NCI-H1048 (cell line): ENCODE data around the gene TPO.
"Not testable (repeated sequence)": the region's sequence is repeated elsewhere in the genome, so short reads cannot be mapped to it uniquely, and the experiment has no call there.

Experiments used
- DNase-seq: peaks from one replicate; lab custom pipeline; 2025; lab: John Stamatoyannopoulos, UW

The TPO gene

DNA sequence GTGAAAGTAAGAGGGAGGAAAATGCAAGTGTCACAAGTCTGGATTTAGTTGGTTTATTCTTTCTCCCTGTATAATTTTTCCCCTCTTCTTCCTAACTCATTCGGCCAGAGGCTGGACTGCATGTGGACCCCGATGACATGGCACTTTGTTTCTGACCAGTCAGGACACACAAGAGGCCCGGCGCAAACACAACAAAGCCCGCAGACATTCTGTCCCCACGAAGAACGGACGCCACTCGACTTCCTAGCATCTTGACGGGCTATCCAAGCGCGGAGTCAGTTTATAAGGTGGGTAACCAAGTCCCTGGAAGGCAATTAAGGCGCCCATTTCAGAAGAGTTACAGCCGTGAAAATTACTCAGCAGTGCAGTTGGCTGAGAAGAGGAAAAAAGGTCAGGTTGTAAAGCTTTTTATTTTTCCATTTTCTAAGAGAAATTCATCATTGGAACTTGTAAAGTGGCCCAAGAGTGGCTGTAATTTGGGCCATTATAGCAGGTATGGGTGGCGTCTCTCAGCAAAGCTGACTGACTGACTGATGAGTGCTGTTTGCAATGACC lies at the start of gene TPO:
Gene TPO, plus strand, starts transcription at position 308 of the 555 bp plus-strand sequence. CDS start 946 bp downstream, outside the sequence.
- no peak for DNase-seq

DNA sequence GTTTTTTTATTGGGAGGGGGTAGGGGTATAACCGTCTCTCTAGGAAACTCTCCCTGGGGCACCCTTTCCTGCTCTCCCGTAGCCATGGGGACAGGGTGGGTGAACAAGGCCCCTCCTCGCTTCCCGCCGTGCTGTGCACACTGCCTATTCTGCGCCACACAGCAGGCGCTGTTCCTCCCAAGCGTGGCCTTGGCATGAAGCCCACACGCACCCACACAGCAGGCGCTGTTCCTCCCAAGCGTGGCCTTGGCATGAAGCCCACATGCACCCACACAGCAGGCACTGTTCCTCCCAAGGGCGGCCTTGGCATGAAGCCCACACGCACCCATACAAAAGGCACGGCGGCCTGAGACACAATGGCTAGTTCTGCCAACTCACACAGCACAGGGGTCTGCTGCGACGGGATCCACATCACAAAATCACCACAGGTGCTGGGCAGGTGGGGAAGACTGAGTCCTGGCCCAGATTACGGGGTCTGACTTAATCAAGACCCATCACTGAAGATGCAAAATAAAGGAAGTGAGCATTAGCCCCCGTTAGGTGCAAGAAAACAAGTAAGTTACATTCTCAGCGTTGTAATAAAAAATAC lies 46.6 kb upstream of the TPO start:
- DNase-seq = peak; percentile 34

DNA sequence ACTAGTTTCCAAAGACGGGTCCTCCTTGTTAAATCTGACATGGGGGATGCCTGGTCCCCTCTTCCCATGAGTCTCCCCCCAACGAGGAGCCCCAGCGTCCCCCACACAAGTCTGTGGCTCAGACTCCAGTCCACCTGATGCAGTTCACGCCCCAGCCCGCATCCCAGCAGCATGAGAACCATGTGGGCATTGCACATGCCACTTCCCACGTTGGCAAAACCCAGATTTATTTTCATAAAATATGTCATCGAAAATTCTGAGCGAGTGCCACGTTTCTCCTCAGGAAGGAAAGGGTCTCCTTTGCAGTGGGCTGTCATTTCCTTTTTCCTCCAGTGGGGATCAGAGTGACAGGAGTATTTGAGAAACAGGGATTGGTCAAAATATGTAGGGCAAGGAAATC lies 45.7 kb upstream of the TPO start:
- DNase-seq = no peak

DNA sequence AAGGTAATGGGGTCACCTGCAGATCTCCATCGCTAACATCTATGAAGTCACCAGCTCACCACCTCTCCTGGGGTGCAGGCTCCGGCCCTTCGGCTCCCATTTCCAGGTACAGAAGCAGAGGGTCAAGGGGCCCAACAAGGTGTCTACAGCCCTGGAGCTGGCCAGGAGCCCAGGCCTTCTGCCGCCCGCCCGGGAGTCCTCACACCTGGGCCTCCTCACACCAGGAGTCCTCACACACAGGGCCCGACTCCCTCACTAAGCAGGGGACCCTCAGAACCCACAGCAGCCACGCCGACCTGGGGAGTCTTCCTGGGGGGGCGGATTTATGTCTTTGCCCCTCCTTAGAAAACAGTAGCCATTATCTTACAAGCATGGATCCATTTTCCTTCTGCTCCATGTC lies 43.4 kb upstream of the TPO start:
- DNase-seq = no peak

DNA sequence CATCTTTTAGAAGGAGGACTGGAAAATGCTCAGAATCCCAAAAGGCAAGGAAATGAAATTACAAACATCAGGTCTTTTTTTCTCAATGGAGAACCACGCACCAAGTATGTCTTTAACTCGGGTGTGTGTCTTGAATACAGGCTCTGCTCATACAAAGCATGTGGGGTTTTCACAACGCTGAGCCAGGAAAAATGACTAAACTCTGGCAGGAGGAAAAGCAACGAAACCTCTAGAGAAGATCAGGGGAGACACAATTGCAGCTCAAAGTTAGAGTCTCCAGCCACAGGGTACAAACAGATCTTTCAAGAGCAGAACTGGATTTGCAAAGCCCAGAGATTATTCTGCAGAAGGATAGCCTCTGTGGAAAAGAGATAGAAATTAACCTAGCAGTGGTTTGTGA lies 42.8 kb upstream of the TPO start:
- DNase-seq = no peak

DNA sequence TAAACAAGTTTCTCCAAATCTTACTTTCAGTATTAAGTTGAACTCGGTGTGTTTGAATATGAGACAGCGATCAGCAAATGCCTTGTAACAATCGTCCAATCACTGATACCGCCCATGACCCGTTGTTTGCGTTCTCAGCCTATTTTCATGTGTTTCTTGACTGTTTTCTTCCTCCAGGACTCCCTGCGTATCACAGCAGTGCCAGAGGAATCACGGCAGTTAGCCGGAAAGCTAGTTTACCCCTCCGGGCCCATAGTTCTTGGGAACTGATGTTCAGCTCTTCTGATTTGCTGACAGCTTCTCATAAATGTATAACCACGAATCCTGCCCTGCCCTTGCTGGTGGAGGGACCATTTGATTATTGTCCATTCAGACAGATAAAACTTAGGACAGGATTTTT lies 42.2 kb upstream of the TPO start:
- no peak for DNase-seq

DNA sequence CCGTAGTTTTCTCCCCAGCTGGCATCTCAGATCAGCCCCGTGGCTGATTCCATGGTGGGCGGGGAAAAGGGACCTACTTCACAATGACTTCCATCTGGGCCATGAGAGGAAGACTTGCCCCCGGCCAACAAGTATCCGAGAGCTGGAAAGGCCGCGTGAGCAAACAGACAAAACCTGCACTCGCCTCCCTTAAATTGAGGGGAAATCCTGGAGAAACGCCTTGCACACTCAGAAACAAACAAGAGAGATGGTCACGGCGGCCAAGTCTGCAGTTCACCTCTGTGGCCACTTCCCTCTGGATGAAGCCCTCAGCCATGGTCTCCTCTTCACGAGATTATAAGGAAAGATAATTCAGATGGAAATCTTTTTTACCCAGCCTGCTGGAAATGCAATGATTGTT lies 39.4 kb upstream of the TPO start:
- DNase-seq = no peak

DNA sequence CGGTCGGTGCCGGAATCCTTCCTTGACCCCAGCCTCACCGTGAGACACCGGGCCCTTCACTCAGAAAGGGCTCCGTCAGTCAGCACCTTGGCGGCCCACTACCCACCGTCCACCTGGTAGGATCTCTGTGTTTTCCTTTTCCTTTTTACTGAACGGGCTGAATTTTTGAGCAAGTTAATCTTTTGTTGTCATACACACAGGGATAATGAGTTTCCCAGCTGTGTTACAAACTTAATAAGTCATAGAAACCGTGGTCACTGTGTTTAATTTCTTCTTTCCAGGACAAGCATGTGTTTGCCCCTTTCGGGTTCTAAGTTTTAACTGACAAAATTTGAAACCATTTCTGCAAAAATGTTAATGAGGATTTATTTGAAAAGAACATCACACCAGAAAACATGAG lies 39.0 kb upstream of the TPO start:
- DNase-seq = no peak

DNA sequence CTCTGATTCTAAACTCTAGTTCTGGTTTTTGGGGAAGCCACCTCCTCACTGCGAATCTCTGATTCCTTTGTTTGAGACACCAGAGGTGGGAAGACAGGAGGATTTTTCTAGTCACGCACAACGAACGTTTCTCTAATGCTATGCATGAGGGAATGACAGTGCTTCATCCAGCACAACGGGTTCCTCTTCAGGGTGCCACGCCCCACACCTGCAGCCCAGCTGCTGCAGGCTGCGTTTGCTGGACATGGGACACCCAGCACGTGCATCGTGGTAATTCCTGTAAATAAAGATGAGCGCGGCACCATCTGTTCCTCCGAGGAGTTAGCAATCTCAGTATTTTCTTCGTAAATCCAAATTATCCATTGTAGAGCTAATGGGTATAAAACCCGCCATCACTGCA lies 37.5 kb upstream of the TPO start:
- DNase-seq = no peak

DNA sequence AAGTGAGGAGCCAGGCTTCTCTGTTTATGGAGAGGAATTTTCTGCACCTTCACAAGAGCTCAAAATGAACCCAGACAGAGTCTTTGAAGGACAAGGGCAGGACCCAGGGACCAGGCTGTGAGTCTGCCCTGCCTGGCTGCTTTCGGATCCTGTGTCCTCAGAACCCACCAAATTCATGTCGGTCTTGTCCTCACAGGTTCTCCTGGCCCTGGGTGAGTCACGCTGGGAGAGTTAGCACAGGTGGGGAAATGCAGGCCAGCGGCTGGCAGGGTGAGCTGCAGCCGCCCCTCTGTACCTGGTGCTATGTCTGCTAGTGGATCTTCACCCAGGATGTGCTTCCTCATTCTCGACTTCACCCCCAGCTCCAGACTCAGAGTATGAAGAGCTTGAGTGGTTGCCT lies 35.8 kb upstream of the TPO start:
- no peak for DNase-seq

DNA sequence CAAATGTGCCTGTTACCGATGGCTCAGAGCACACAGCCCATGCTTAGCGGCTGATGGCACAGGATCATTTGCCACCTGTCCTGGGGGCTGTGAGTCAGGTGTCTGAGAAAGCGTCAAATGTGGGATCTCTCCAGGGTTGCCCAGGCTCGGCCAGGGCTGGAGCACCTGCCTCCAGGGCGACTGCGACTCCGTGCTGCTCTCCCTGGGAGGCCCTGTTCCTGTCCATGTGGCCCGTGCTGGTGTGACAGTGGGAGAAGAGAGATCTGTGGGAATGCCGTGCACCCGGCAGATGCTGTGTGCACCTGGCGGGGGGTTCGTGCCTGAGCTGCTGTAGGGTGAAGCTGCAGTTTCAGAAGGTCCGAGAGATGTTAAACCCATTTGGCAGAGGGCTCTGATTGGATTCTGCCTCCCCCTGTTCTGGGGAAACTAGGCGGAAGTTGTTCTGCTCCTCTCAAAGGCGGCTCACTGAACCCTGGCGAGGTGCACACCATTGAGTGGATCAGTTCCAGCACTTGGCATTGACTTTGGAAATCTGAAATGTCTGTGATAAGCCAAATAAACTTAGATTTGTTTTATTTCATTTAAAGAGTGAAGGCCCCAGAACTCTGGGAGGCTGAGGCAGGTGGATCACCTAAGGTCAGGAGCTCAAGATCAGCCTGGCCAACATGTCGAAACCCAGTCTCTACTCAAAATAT lies 34.7 kb upstream of the TPO start:
- DNase-seq = no peak

DNA sequence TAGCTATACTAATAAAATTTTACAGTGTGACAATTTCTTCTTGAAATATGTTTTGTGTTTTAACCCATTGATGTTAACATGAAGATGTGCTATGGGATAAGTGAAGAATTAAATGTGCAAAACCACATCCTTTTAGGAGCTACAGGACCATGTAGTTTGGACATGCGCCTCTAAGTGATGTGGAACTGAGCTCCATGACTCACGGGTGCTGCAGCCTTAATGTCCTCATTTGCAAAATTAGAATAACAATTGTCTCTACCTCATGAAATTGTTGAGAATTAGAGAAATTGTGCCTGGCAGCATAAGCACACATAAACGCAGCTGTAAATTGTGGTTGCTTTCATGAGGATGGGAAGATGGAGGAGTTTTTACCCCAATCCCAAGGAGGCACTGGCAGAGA lies 31.6 kb upstream of the TPO start:
- DNase-seq = no peak

DNA sequence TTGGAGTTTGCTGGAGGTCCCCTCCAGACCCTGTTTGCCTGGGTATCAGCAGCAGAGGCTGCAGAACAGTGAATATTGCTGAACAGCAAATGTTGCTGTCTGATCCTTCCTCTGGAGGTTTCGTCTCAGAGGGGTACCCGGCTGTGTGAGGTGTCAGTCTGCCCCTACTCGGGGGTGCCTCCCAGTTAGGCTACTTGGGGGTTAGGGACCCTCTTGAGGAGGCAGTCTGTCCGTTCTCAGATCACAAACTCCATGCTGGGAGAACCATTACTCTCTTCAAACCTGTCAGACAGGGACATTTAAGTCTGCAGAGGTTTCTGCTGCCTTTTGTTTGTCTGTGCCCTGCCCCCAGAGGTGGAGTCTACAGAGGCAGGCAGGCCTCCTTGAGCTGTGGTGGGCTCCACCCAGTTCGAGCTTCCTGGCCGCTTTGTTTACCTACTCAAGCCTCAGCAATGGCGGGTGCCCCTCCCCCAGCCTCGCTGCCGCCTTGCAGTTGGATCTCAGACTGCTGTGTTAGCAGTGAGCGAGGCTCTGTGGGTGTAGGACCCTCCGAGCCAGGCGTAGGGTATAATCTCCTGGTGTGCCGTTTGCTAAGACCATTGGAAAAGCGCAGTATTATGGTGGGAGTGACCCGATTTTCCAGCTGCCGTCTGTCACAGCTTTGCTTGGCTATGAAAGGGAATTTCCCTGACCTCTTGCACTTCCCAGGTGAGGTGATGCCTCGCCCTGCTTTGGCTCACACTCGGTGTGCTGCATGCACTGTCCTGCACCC lies 25.1 kb upstream of the TPO start:
- DNase-seq = not testable (repeated sequence)

DNA sequence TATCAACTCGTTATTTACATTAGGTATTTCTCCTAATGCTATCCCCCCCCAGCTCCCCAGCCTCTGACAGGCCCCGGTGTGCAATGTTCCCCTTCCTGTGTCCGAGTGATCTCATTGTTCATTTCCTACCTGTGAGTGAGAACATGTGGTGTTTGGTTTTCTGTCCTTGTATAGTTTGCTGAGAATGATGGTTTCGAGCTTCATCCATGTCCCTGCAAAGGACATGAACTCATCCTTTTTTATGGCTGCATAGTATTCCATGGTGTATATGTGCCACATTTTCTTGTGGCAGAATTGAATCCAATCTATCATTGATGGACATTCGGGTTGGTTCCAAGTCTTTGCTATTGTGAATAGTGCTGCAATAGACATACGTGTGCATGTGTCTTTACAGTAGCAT lies 23.1 kb upstream of the TPO start:
- not testable (repeated sequence) for DNase-seq

DNA sequence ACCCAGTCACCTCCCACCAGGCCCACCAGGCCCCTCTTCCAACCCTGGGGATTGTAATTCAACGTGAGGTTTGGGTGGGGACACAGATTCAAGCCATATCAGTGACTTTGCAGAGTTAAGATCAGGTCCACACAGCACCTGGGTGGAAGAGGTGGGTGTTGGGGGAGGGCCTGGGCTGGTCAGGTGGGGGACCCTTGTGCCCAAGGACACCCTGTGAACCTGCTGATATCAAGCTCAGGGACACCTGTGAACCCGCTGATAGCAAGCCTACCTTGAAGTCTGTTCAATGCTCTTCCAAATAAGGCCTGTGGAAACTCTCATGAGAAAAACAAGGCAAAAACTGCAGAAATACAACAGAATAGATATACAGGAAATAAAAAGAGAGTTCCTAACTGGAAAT lies 19.9 kb upstream of the TPO start:
- no peak for DNase-seq

DNA sequence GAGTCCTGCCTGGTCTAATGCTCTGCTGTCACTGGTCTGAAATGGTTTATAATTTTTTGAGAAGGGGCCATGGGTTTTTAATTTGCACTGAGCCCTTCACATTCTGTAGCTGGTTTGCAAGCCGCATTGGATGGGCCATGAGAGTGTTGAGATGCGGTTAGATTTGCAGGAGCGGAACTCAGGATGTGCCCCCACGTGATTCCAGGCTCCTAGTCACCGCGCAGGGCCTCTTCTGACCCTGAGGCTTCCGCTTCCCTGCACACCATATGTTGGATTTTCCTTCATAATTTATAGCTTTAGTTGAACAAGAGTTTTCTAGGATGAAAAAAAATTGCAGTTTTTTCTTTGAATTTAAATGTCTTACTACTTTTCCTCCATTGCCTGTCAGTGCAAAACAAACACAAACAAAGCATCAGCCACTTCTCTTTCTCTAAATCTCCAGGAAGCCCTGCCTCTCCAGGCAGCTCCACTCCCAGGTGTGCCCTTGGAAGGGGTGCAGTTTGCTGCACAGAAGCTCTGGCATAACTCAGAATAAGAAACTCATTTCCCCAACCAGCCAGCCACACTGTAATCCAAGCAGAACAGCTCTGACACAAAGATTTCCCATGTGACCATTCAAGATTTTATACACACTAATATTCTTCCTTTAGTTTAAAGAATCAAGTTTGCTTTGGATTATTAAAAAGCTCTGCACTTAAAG lies 18.4 kb upstream of the TPO start:
- DNase-seq = no peak

DNA sequence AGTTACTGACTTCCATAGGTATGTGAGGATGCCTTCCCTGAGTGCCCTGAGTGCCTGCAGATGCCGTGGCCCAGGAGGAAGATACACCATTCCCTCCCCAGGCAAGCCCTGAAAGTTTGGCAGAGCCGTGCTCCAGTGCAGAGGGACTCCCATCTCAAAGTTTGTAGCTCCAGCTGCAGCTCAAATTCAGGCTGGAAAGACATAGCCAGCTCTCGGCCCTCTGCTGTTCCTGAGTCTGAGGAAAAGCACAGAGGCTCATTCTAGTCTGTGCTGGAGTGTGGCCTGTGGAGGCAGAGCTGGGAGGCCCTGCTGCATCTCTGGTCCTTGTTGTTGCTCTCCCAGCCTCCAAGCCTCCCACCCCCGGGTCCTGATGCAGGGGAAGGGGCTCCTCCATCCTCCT lies 15.9 kb upstream of the TPO start:
- DNase-seq = no peak

DNA sequence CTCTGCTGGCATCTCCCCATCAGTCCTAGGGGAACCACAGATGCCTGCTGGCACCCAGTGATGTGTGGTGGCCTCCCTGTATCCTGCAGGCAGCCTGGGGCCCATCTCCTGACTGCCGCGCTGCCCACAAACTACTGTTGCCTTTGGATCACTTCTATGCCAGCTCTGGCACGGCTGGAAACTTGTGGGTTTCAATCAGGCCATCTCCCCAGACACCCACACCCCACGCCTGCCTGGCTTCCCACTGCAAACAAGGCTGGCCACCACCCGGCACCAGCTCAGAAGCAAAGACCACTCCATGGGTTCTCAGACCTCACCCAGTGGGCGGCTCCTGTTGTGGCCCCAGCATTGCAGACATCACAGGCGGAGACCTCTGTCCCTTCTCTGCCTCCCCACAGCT lies 15.1 kb upstream of the TPO start:
- DNase-seq = no peak

DNA sequence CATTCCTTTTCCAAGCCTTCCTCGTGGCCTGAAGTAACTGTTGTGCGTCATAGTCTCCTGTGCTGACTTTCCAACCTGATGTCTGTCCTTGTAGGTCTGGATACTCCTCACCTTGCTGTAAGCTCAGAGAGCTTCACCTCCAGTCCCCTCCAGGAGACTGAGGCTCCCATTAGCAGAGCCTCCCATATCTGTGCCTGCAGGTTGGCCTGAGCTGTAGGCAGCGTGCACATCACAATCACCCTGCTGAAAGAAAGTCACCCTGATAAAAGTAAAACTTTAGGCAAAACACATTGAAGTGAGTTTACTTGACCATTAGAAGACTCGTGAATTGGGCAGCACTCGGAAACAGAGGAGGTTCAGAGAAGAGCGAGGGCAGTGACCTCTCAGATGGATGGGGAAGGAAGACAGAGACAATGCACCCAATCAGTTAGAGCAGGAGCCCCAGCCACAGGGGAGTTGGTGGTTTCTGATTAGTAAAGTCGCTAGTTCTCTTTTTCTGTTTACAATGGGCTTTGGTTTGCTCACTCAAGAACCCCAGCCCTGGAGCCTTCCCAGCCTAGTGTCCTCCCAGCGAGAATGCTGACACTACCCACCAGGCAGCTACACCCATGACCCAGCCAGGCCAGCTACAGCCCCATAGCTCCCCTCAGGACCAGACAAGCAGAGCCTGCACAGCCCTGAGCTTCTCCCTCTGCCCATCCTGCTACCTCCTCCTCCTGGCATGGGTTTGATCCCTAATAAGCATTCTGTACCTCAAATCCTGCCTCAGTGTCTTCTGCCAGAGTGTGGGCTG lies 12.1 kb upstream of the TPO start:
- DNase-seq = no peak

DNA sequence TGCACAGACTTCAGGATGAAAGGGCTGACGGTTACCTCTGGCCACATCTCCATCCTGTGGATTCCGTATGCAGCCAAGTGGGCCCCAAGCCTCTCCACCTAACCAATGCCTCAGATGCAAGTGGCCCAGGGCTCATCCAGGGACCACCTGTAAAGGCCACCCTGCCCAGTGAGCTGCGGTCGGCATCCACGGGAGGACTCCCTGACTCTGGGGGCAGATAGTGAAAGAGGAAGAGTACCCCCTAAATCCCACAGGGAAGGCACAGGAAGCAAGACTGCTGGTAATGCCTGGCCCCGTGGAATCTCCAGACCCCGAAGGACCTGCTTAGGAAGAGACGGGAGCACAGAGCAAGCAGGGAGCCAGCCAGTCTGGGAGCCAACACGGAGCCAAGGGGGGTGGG lies 11.2 kb upstream of the TPO start:
- no peak for DNase-seq

DNA sequence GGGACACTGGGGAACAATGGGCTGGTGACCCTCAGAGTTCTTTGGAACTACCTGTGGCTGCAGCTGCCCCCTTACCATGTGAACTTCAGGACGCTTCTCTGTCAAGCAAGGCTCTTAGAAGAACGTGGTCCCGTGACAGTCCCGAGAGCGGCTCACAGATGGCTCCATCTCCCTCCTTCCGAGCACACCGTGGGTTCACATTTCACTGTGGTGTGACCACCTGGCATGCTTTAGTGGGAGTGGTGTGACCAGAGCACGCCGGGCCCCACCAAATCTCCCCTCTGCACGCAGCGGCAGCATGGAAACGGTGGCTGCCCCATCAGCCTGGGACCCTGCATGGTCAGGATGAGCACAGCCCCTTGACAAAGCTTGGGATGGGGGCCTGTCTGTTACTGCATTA lies 9.7 kb upstream of the TPO start:
- no peak for DNase-seq

DNA sequence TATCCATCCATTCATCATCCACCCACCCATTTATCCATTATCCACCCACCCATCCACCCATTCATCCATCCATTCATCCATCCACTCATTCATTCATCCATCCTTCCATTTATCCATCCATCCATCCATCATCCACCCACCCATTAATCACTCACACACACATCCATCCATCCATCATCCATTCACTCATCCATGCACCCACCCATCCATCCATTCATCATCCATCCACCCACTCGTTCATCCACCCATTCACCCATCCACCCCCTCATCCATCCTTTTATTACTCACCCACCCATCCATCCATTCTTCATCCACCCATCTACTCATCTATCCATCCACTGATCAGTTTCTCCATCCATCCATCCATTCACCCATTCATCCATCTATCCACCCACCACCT lies 8.1 kb upstream of the TPO start:
- DNase-seq = no peak
